ENCODE data around the gene ATP1A3. TPM values are rescaled to one million over a fixed set of nuclear protein-coding genes. Genes with fewer than 3 reads are reported as not detected.

The ATP1A3 gene
- total and polyA plus RNA-seq, 2 donors (not counting 1 experiment from before 2014, with no cell fraction given): 1.2 to 3.8 TPM

DNA sequence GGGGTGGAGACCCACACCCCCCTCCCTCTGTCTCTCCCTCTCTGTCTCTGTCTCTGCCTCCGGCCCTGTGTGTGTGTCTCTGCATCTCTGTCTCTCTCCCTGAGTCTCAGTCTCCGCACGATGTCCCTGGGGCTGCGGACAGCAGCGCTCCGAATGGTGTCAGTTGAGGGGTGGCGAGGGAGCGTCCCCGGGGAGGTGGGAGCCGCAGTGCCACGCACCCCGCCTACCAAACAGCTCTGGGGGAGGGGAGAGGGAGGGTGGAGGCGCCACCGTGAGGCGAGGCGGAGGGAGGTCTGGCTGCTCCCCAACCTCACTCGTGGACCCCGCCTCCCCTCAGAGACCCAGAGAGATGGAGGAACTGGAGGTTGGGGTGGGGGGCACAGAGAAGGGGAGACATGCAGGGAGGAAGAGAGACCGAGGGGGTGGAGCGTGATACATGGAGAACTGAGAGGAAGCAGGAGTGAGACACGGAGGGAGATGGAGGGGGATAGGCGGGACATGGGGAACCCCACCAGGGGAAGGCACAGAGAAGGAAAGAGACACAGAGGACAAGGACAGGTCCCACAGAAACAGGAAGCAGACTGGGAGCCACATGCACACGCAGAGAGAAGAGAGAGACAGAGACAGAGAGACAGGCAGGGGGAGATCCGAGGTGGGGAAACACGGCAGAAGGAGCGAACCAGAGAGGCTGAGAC lies 73.0 kb downstream of the ATP1A3 start:
- Histone ChIP-seq H3K36me3 (replicated peaks in 1 of 2; ENCODE audit: control extremely low read depth in 1 of 2, control insufficient read depth in 1 of 2, extremely low read depth in 1 of 2, insufficient read depth in 2 of 2, low read length in 1 of 2) (no peaks in the 10 kb centered on the region), H3K27me3 (replicated peaks in 1 of 4; ENCODE audit: control extremely low read depth in 1 of 4, control insufficient read depth in 3 of 4, insufficient read depth in 4 of 4, low read length in 3 of 4) (peaks cover 0 to 49% (median 35%) of the 10 kb centered on the region in 4 experiments), H3K4me3 (ENCODE audit: control extremely low read depth in 1 of 5, extremely low read depth in 1 of 5, insufficient read depth in 1 of 5, low read depth in 2 of 5, low read length in 4 of 5) (no peak overlapping the region), H3K27ac (ENCODE audit: low read length in 2 of 2) (no peak overlapping the region), H2AFZ (ENCODE audit: insufficient read depth, low read depth, low read length, poor library complexity, severe bottlenecking) (no peak overlapping the region), H3K4me2 (replicated peaks; ENCODE audit: low read depth, low read length, poor library complexity, severe bottlenecking) (peak overlapping the region; percentile 64), H3K9me3 (ENCODE audit: control extremely low read depth in 1 of 3, control insufficient read depth in 2 of 3, insufficient read depth in 1 of 3, low read length in 2 of 3) (peaks cover 0 to 22% (median 0%) of the 10 kb centered on the region in 3 donors), H4K20me1 (ENCODE audit: control insufficient read depth, insufficient read depth, low read length, poor library complexity, severe bottlenecking) (peaks cover under 1% of the 10 kb centered on the region), H3K9ac (ENCODE audit: low read length) (peak overlapping the region; percentile 1), H3K79me2 (ENCODE audit: control insufficient read depth, insufficient read depth, low read length) (peaks cover 10% of the 10 kb centered on the region), H3K4me1 (ENCODE audit: control insufficient read depth in 2 of 2, insufficient read depth in 2 of 2, low read length in 2 of 2) (peaks cover 44 to 45% of the 10 kb centered on the region in 2 donors)
- no peak overlapping the region for H3K27ac Mint-ChIP-seq
- intact Hi-C loops (cut with micrococcal nuclease): no loop called here
- peak; percentile 49 for DNase-seq
- peak; percentile 40 for ATAC-seq (ENCODE audit: low read depth)
- CTCF ChIA-PET: interaction anchor here (0.7 to 2.0 kb wide), 3 partner anchors 31 to 61 kb away, joined by 3 to 7 read pairs (median 5); no protein-coding TSS in a partner anchor
- H3K27me3 Mint-ChIP-seq: peaks cover 16% of the 10 kb centered on the region
- WGBS (ENCODE audit: insufficient coverage): 16% methylated on average over 22 of the region's 26 CpGs
- POLR2A ChIA-PET: interaction anchor here (0.6 to 1.5 kb wide), 4 partner anchors 8 to 43 kb away, joined by 3 to 4 read pairs (median 3); partner anchors contain the start of gene CD79A
- peak overlapping the region; percentile 62 for H3K4me3 Mint-ChIP-seq
- TF ChIP-seq, protein P1, sequence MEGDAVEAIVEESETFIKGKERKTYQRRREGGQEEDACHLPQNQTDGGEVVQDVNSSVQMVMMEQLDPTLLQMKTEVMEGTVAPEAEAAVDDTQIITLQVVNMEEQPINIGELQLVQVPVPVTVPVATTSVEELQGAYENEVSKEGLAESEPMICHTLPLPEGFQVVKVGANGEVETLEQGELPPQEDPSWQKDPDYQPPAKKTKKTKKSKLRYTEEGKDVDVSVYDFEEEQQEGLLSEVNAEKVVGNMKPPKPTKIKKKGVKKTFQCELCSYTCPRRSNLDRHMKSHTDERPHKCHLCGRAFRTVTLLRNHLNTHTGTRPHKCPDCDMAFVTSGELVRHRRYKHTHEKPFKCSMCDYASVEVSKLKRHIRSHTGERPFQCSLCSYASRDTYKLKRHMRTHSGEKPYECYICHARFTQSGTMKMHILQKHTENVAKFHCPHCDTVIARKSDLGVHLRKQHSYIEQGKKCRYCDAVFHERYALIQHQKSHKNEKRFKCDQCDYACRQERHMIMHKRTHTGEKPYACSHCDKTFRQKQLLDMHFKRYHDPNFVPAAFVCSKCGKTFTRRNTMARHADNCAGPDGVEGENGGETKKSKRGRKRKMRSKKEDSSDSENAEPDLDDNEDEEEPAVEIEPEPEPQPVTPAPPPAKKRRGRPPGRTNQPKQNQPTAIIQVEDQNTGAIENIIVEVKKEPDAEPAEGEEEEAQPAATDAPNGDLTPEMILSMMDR (IDR thresholded peaks at IDR 0.05): no peak
- TF ChIP-seq EZH2 (IDR thresholded peaks at IDR 0.05; ENCODE audit: borderline replicate concordance, insufficient read depth, low read depth, low read length, poor library complexity, severe bottlenecking): no peak
- no peaks in the 10 kb centered on the region for H3K9me3 Mint-ChIP-seq (ENCODE audit: insufficient read depth)
- H3K4me1 Mint-ChIP-seq: peaks cover 21% of the 10 kb centered on the region

All from B cell (primary cell).